MV-4-11 (cell line): ENCODE measurements around the gene VASP.

Experiments
- DNase-seq: peaks from one replicate; lab custom pipeline; 2025; lab: John Stamatoyannopoulos, UW

The VASP gene

GRCh38 chr19:45554481-45554880 is 47.2 kb downstream of the VASP start:
- DNase-seq: no peak

GRCh38 chr19:45556835-45557234 is 49.6 kb downstream of the VASP start:
- no peak for DNase-seq

- peak; percentile 44 for DNase-seq
Observed at GRCh38 chr19:45558399-45558878, 51.2 kb downstream of the VASP start.

GRCh38 chr19:45560038-45560437 is 52.8 kb downstream of the VASP start:
- no peak for DNase-seq

- no peak for DNase-seq
Observed at GRCh38 chr19:45560686-45561085, 53.4 kb downstream of the VASP start.

- DNase-seq: no peak
Observed at GRCh38 chr19:45564131-45564780, 57.0 kb downstream of the VASP start.

- DNase-seq: no peak
Observed at GRCh38 chr19:45567609-45568008, 60.3 kb downstream of the VASP start.

- no peak for DNase-seq
Observed at GRCh38 chr19:45568732-45569131, 61.5 kb downstream of the VASP start.

- DNase-seq: peak; percentile 14
Observed at GRCh38 chr19:45569619-45570421, 62.5 kb downstream of the VASP start.

GRCh38 chr19:45571457-45572220 is 64.4 kb downstream of the VASP start:
- no peak for DNase-seq

GRCh38 chr19:45574526-45574925 is 67.2 kb downstream of the VASP start:
- DNase-seq: no peak

GRCh38 chr19:45575216-45575615 is 67.9 kb downstream of the VASP start:
- DNase-seq: no peak
